GM19035 (cell line): ENCODE measurements around the gene PIGZ.
"Not testable (repeated sequence)": the region's sequence is repeated elsewhere in the genome, so short reads cannot be mapped to it uniquely, and the experiment has no call there.

Experiments
- ATAC-seq: cut with Tn5 transposase; IDR thresholded peaks from one replicate; pipeline ENCODE4 v1.9.1; 2021; ENCODE audit not compliant: unreplicated experiment

PIGZ gene

GRCh38 chr3:196962108-196962929, 6.3 kb downstream of the PIGZ start:
- no peak for ATAC-seq

- no peak for ATAC-seq
Measured at GRCh38 chr3:196954832-196955231, 13.8 kb downstream of the PIGZ start.

GRCh38 chr3:196951371-196951770, 17.3 kb downstream of the PIGZ start:
- ATAC-seq = no peak

- ATAC-seq = no peak
Measured at GRCh38 chr3:196949750-196950149, 18.9 kb downstream of the PIGZ start.

DNA sequence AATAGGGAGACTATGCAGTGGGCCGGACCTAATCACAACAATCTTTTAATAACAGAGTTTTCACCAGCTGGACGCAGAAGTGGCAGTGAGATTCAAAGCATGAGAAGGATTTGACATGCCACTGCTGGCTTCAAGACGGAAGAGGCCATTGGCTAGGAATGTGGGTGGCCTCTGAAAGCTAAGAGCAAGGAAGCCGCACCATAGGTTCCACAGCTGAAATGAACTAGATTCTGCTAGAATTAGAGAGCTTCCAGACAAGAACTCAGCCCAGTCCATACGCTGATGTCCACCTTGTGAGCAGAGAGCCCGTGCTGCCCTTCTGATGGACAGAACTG, 19.4 kb downstream of the PIGZ start:
- ATAC-seq = no peak

- no peak for ATAC-seq
Measured at GRCh38 chr3:196948442-196949284, 20.0 kb downstream of the PIGZ start.

DNA sequence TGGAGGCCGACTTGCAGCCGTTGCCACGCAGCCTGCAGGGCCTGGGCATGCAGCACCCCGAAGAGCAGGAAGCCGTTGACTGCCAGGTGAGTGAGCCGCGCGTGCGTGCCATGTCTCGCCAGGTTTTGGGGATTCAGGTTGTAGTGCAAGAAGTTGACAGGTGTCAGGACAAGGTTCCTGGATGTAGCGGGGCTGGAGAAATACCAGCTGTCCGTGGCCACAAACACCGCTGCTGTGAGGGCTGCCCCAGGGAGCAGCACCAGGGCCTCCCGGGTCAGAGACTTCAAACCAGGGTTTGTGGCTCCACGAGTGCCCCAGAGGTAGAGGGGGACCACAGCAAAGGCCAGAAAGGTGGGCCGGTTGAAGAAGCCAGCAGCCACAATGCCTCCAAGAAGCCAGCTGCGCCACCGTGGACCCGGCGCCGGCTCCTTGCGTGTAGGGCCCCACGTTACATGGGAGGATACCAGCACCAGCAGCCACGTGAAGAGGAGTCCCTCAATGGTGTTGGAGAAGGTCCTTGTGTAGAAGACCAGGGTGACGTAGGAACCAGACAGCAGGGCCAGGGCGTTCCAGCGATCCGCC, 20.7 kb downstream of the PIGZ start:
- no peak for ATAC-seq

- ATAC-seq = no peak
Measured at GRCh38 chr3:196947136-196947859, 21.3 kb downstream of the PIGZ start.

DNA sequence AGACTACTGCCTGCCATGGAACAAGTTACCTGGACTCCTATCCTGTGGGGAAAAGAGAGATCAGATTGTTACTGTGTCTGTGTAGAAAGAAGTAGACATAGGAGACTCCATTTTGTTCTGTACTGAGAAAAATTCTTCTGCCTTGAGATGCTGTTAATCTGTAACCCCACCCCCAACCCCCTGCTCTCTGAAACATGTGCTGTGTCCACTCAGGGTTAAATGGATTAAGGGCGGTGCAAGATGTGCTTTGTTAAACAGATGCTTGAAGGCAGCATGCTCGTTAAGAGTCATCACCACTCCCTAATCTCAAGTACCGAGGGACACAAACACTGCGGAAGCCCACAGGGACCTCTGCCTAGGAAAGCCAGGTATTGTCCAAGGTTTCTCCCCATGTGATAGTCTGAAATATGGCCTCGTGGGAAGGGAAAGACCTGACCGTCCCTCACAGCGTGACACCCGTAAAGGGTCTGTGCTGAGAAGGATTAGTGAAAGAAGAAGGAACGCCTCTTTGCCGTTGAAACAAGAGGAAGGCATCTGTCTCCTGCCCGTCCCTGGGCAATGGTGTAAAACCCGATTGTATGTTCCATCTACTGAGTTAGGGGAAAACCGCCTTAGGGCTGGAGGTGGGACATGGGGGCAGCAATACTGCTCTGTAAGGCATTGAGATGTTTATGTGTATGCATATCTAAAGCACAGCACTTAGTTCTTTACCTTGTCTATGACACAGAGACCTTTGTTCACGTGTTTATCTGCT, 24.4 kb downstream of the PIGZ start:
- not testable (repeated sequence) for ATAC-seq

DNA sequence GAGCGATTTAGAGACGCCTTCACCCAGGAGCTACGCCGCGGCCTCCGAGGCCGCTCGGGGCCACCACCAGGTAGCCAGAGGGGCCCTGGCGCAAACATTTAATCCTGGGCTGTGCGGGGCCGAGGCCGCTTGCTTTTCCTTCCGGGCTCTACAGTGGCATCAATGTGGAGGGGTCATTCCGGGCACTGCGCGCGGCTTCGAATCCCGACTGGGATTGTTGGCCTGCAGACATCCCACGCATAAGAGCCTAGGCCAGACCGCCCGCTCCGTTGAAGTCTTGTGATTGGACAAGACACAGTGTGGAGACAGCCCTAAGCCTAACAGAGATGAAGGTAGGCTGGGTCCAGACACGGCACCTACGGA, 25.7 kb downstream of the PIGZ start:
- ATAC-seq = peak; percentile 7

DNA sequence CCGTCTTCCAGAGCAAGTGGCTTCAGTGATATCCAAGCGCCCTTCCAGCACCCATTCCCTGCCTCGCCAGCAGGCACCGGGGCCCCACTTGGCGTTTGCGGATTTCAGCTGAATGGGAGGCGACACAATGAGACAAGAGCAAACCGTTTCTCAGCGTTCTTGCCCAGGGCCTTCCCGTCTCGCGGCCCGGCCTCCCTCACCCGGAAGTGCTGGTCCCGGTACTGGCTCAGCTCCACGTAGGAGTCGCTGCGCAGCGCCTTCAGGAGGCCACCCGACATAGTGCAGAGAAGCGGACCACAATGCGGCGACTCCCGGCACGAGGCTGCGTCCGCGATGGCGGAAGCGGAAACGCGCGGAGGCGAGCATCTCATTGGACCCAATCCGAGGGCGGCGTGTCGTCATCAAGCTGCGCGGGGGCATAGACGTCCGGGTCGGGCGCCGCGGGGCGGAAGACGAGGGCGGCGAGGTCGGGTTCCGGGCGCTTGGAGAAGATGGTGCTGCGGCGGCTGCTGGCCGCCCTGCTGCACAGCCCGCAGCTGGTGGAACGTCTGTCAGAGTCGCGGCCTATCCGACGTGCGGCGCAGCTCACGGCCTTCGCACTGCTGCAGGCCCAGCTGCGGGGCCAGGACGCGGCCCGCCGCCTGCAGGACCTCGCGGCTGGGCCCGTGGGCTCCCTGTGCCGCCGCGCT, 26.3 kb downstream of the PIGZ start, which contains the start of gene NCBP2:
Gene NCBP2, minus strand, starts transcription at position 303 of the 689 bp plus-strand sequence. Its CDS starts 25 bp downstream, at position 278.
- ATAC-seq = peak; percentile 91

DNA sequence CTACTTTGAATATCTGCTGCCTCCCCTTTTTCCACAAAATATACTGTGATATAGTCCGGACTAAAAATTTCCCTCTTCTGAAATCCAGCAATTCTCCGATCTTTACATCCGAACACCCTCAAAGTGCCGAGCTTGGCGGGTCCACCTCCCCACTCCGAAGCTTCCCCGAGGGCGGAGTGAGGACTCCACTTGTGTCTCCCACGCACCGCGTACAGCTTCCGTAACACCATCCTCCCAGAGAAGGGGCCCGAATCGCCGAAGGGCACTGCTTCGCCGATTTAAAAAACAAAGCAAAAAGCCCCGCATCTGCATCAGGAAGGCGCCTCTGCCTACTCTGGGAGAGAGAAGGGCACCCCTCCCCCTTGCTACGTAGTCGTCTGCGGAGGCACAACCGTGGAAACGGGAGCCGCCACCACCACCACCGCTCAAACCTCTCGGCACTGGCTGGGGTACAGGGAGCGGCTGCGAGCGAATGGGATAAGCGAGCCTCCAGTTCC, 26.9 kb downstream of the PIGZ start:
- peak; percentile 36 for ATAC-seq

DNA sequence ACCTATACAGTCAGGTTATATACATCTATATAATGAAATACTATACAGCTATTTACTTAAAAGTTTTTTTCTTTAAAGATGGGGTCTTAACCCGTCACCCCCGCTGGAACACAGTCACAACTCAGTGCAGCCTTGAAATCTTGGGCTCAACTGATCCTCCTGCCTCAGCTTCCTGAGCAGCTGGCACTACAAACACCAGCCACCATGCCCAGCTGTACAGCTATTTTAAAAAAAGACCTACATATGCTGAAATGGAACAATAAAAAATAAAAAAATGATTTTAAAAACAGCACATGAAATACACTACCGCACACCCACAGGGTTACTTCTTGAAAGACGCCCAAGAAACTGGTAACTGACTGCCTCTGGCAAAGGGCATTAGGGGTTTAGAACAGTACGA, 30.1 kb downstream of the PIGZ start:
- no peak for ATAC-seq

- no peak for ATAC-seq
Measured at GRCh38 chr3:196938124-196938523, 30.5 kb downstream of the PIGZ start.

DNA sequence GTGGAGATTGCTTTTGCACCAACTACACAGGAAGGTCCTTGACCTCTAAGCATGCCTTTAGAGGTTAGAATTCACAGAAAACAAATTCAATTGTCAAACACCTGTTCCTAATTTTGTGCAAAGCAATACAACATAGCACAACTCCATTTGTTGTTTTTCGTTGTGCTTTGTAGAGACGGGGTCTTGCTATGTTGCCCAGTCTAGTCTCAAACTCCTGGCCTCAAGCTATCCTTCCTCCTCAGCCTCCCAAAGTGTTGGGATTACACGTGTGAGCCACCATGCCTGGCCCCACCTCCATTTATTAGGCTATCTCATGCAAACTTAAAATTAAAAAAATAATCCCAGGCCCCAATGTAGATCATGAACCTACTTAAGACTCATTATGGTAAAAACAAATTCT, 32.3 kb downstream of the PIGZ start:
- no peak for ATAC-seq

- peak; percentile 56 for ATAC-seq
Measured at GRCh38 chr3:196932600-196932999, 36.0 kb downstream of the PIGZ start.

DNA sequence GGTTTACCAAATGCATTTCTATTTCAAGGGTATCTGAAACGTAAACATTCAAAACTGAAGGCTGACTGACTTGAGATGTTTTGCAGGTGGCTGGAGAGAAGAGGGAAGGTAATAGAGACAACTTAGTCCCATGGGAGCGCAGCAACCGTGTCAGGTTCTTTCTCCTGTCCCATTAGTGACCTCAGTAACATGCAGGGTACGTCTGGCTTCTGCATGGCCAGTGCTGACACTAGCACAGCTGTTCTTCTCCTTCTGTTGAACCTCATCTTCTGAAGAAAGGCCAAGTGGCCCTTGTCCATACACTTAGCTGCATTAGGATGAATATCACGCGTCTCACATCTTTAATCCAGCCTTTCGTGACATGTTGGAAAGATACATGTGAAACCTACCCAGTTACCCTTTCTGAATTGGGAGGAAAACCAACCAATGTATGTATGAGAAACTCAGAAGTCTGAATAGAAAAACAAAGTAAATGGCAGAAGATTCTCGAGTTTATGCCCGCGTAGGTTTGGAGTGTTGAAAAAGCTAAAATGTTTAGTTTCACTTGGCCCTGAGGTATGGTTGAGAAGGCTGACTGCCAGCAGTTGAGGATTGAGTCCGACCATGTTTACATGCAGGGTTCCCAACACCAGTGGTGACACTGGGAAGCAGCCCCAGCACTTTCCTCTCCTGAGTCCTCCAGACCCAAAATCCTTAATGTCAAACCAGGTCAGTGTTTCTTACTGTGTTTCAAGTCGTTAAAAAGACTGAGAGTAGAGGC, 36.6 kb downstream of the PIGZ start:
- peak; percentile 45 for ATAC-seq

- no peak for ATAC-seq
Measured at GRCh38 chr3:196931157-196931556, 37.5 kb downstream of the PIGZ start.
